ENCODE data around the gene WFDC1.

GRCh38 chr16:84268291-84269040, 26.2 kb upstream of the WFDC1 start:
- TF ChIP-seq HCFC1 (IDR thresholded peaks at IDR 0.05; ENCODE audit: low read length) (no peak), BRCA1 (IDR thresholded peaks at IDR 0.05; ENCODE audit: low read depth, low read length) (no peak), TCF12 (IDR thresholded peaks at IDR 0.05; ENCODE audit: low read depth, low read length) (no peak), CTCF (IDR thresholded peaks at IDR 0.05 in 2 of 3, conservative IDR thresholded peaks at IDR 0.05 in 1 of 3; ENCODE audit: control insufficient read depth in 2 of 3, extremely low read depth in 1 of 3, insufficient read depth in 1 of 3, low read depth in 3 of 3, low read length in 3 of 3) (no peak), MEF2A (IDR thresholded peaks at IDR 0.05; ENCODE audit: insufficient read depth, low read depth, low read length) (no peak), POLR2A (IDR thresholded peaks at IDR 0.05; ENCODE audit: low read depth, low read length) (no peak)
